ENCODE data around the gene NCOA7.

The NCOA7 gene

GRCh38 chr6:125858427-125859320, 67.9 kb downstream of the NCOA7 start:
- no peak for TF ChIP-seq POLR2A (IDR thresholded peaks at IDR 0.05; ENCODE audit: low read depth, low read length)
- peak; percentile 80 for FAIRE-seq
- DNase-seq (ENCODE audit: insufficient read length, low spot score), result peak; percentile 9

- DNase-seq (ENCODE audit: insufficient read length, low spot score) (no peak), FAIRE-seq (no peak)
- TF ChIP-seq POLR2A (IDR thresholded peaks at IDR 0.05; ENCODE audit: low read depth, low read length), result no peak
Observed at GRCh38 chr6:125859727-125860126, 69.0 kb downstream of the NCOA7 start.

GRCh38 chr6:125863023-125863422, 72.3 kb downstream of the NCOA7 start:
- no peak for TF ChIP-seq POLR2A (IDR thresholded peaks at IDR 0.05; ENCODE audit: low read depth, low read length)
- FAIRE-seq (no peak), DNase-seq (ENCODE audit: insufficient read length, low spot score) (no peak)

GRCh38 chr6:125865015-125865414, 74.3 kb downstream of the NCOA7 start:
- DNase-seq (ENCODE audit: insufficient read length, low spot score), result no peak
- FAIRE-seq, result no peak
- no peak for TF ChIP-seq POLR2A (IDR thresholded peaks at IDR 0.05; ENCODE audit: low read depth, low read length)

GRCh38 chr6:125866433-125866832, 75.7 kb downstream of the NCOA7 start:
- DNase-seq (ENCODE audit: insufficient read length, low spot score), result no peak
- no peak for FAIRE-seq
- TF ChIP-seq POLR2A (IDR thresholded peaks at IDR 0.05; ENCODE audit: low read depth, low read length), result no peak

GRCh38 chr6:125867483-125867942, 76.8 kb downstream of the NCOA7 start:
- DNase-seq (ENCODE audit: insufficient read length, low spot score) (no peak), FAIRE-seq (no peak)
- TF ChIP-seq POLR2A (IDR thresholded peaks at IDR 0.05; ENCODE audit: low read depth, low read length), result no peak

- FAIRE-seq (no peak), DNase-seq (ENCODE audit: insufficient read length, low spot score) (no peak)
- no peak for TF ChIP-seq POLR2A (IDR thresholded peaks at IDR 0.05; ENCODE audit: low read depth, low read length)
Observed at GRCh38 chr6:125868252-125868651, 77.5 kb downstream of the NCOA7 start.

- DNase-seq (ENCODE audit: insufficient read length, low spot score) (no peak), FAIRE-seq (no peak)
- TF ChIP-seq POLR2A (IDR thresholded peaks at IDR 0.05; ENCODE audit: low read depth, low read length), result no peak
Observed at GRCh38 chr6:125868678-125869395, 78.1 kb downstream of the NCOA7 start.

GRCh38 chr6:125869427-125869826, 78.7 kb downstream of the NCOA7 start:
- TF ChIP-seq POLR2A (IDR thresholded peaks at IDR 0.05; ENCODE audit: low read depth, low read length), result no peak
- FAIRE-seq (no peak), DNase-seq (ENCODE audit: insufficient read length, low spot score) (no peak)

GRCh38 chr6:125871365-125871764, 80.6 kb downstream of the NCOA7 start:
- TF ChIP-seq POLR2A (IDR thresholded peaks at IDR 0.05; ENCODE audit: low read depth, low read length), result no peak
- DNase-seq (ENCODE audit: insufficient read length, low spot score) (no peak), FAIRE-seq (no peak)

GRCh38 chr6:125872259-125872921, 81.6 kb downstream of the NCOA7 start:
- TF ChIP-seq POLR2A (IDR thresholded peaks at IDR 0.05; ENCODE audit: low read depth, low read length), result no peak
- no peak for FAIRE-seq
- DNase-seq (ENCODE audit: insufficient read length, low spot score), result no peak

GRCh38 chr6:125882243-125882642, 91.5 kb downstream of the NCOA7 start:
- no peak for FAIRE-seq
- no peak for DNase-seq (ENCODE audit: insufficient read length, low spot score)

GRCh38 chr6:125884634-125885371, 94.0 kb downstream of the NCOA7 start:
- FAIRE-seq (no peak), DNase-seq (ENCODE audit: insufficient read length, low spot score) (no peak)
- no peak for TF ChIP-seq POLR2A (IDR thresholded peaks at IDR 0.05; ENCODE audit: low read depth, low read length)

More at GRCh38 chr6:125882243-125882642, 91.5 kb downstream of the NCOA7 start:
- TF ChIP-seq POLR2A (IDR thresholded peaks at IDR 0.05; ENCODE audit: low read depth, low read length), result no peak
